Thymus (tissue), 11 donors: ENCODE measurements around the gene CCDC13. TPM values are rescaled to one million over a fixed set of nuclear protein-coding genes. Genes with fewer than 3 reads are reported as not detected.

Experiments
- DNase-seq, 9 donors: peaks; one replicate each; pipeline ENCODE4 v3.0.0-alpha.2; 2013; ENCODE audit warnings: low spot score in 9 of 9, low read depth in 6 of 9, missing footprints in 1 of 9
- H3K27ac ChIP-seq, 2 donors: one replicate each; pipeline ENCODE4 v1.5.1; 2013; ENCODE audit warnings: control low read depth in 1 of 2, low read depth in 1 of 2, low read length in 1 of 2, mild to moderate bottlenecking in 1 of 2, moderate library complexity in 1 of 2
- H3K27me3 ChIP-seq, 2 donors: one replicate each; pipeline ENCODE4 v1.5.1; 2013; ENCODE audit warnings: low read length in 1 of 2; ENCODE audit not compliant: control insufficient read depth in 2 of 2, insufficient read depth in 1 of 2
- H3K36me3 ChIP-seq, 2 donors: one replicate each; pipeline ENCODE4 v1.5.1; 2013; ENCODE audit warnings: low read length in 1 of 2, mild to moderate bottlenecking in 1 of 2, moderate library complexity in 1 of 2; ENCODE audit not compliant: control insufficient read depth in 2 of 2, insufficient read depth in 2 of 2
- H3K4me1 ChIP-seq, 2 donors: one replicate each; pipeline ENCODE4 v1.5.1; 2013; ENCODE audit warnings: low read length in 2 of 2; ENCODE audit not compliant: control insufficient read depth in 2 of 2, insufficient read depth in 2 of 2
- H3K4me3 ChIP-seq, 2 donors: one replicate each; pipeline ENCODE4 v1.5.1; 2013; ENCODE audit warnings: low read length in 2 of 2, control low read depth in 1 of 2, mild to moderate bottlenecking in 1 of 2
- H3K9me3 ChIP-seq, 2 donors: one replicate each; pipeline ENCODE4 v1.5.1; 2013; ENCODE audit warnings: low read length in 1 of 2, mild to moderate bottlenecking in 1 of 2; ENCODE audit not compliant: control insufficient read depth in 2 of 2, insufficient read depth in 1 of 2
- WGBS: extraction: QIAGEN DNeasy Blood & Tissue Kit; methylation state at CpG from one replicate; pipeline ENCODE4 v1.1.7; 2013; 5-methylcytosine and 5-hydroxymethylcytosine counted together
- polyA plus RNA-seq: library from polyadenylated mRNA; stranded (reverse); fragments of 200-250 nt; gene quantifications from one replicate; pipeline ENCODE4 v1.2.3, GENCODE V29; 2013
- total RNA-seq: library from RNA; stranded (reverse); fragments of 120-200 nt; gene quantifications from one replicate; pipeline ENCODE4 v1.2.4, GENCODE V29; 2013
- donor health status: healthy.

CCDC13 gene
- total and polyA plus RNA-seq, 2 donors = 0.59 to 0.94 TPM

DNA sequence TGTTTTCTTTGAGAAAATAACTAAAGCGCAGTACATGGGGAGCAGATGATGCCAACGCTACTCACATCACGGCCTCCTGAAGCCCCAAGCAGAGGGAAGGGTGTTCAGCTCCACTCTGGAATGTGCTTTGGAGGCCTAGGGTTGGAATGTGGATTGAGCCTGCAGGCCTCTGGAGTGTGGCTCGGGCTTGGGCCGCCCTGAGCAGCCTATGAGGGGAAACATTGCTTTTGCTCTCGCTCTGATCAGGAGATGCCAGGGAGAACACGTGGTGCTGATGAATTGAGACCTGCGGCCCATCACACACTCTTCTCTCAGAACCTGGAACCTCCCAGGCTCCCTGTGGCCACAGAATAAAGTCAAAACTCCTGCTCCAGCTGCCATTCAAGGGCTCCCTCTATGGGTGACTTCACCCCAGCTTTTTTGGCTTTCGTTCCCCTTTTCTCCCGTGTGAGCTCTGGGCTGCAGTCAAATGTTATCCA lies 23.3 kb downstream of the CCDC13 start:
- Histone ChIP-seq H3K36me3 (no peaks in the 10 kb centered on the region), H3K4me1 (peaks cover 0 to 5% of the 10 kb centered on the region in 2 donors), H3K9me3 (no peaks in the 10 kb centered on the region), H3K4me3 (no peak overlapping the region), H3K27me3 (no peaks in the 10 kb centered on the region), H3K27ac (no peak overlapping the region)
- DNase-seq = no peak
- WGBS = 71% methylated on average over 10 of the region's 10 CpGs

DNA sequence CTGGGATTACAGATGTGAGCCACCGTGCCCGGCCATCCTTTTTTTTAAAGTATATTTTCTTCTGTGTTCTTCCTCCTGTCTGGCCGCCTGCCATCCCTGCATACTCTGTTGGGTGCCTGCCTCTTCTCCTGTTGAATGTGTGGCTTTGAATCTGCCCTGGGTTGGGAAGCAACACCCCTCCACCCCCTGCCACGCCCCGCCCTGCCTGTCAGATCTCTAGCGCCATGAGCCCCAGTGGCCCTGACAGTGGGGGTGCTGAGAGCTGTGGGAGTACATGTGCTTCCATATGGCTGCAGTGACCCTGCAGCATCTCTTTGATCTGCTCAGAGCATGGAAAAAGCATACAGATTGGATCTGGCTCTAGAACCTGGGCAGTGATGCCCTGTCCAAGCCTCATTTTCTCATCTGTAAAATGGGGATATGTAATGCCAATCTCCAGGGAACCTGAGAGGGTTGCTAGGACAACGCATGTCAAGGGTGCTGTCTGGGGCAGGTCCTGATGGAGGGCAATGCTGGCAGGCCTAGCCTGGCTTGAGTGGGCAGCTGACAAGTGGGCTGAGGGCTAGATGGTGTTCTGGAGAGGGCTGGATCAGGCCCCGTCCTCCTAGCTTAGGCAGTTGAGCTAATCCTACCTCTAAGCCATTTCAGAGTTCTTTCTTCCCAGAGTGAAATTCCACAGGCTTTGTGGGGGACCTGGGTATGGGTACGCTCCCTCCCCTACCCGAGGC lies 23.9 kb downstream of the CCDC13 start:
- H3K27ac ChIP-seq = no peak overlapping the region
- 98% methylated on average over 10 of the region's 10 CpGs for WGBS
- H3K9me3 ChIP-seq = no peaks in the 10 kb centered on the region
- H3K36me3 ChIP-seq = no peaks in the 10 kb centered on the region
- H3K27me3 ChIP-seq = no peaks in the 10 kb centered on the region
- peaks cover 0 to 5% of the 10 kb centered on the region in 2 donors for H3K4me1 ChIP-seq
- DNase-seq = no peak
- H3K4me3 ChIP-seq = no peak overlapping the region

DNA sequence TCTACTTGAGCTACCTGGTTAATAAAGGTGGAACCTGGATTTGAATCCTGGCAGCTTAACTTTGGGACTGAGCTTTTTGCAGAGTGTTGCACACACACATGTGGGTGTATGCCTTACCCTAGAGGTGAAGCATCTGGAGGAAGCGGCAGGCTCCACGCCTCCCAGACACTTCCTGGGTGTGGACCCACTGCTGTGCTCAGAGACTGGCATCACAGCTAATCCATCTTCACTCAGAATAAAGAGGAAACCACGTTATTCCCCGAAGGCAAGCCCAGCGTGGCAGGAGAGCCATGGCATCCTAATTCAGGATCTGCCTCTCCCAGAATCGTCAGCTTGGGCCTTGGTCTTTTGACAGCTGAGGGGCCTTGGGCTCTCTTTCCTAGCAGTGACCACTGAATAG lies 25.5 kb downstream of the CCDC13 start:
- Histone ChIP-seq H3K4me3 (no peak overlapping the region), H3K9me3 (no peaks in the 10 kb centered on the region), H3K27ac (no peak overlapping the region), H3K27me3 (no peaks in the 10 kb centered on the region), H3K4me1 (peaks cover 0 to 5% of the 10 kb centered on the region in 2 donors), H3K36me3 (no peaks in the 10 kb centered on the region)
- peak in 1 of 9 donors; percentile 5 for DNase-seq
- 71% methylated on average over 6 of the region's 6 CpGs for WGBS

DNA sequence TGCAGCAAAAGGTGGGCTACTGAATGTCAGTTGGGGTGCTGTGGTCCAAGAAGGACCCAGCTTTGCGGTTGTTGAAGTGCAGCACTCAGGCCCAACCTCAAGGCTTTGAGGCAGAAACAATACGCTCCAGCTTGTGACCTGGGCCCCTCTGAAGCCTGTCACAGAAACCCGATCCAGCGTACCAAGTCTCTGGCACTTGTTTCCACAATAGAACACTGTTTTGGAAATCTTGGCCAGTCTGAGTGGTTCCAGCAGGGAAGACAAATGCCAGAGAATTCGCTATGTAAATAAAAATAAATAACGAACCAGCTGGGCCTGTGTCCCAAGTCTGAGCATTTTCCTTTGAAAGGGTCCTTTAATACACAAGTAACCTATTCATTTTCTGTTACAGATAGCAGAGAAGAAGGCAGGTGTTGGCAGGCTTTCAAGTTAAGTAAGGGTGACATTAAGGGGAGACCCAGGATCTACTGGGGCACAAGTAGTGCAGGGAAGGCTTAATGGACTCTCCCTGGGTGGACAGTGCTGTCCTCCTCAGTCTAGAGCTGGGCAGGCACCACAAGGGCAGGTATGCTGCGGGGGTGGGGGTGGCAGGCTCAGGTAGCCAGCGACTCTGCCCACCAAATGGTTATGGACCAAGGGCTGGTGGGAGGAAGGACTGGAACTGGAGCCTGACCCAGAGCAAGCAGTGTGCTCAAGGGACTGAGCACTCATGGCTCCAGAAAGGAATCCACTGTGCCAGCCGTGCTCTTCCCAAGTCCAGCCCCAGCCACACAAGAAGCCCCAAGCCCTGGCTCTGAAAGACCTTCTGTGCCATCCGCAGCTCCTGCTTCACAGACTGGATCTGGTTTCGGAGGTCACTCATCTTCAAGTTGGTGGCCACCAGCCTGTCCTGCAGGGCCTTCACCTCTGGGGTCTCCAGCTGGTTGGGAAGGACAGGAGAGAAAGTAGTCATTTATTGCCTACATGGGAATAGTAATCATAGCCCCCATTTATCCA lies 26.3 kb downstream of the CCDC13 start:
- Histone ChIP-seq H3K4me3 (no peak overlapping the region), H3K27me3 (no peaks in the 10 kb centered on the region), H3K27ac (no peak overlapping the region), H3K36me3 (no peaks in the 10 kb centered on the region), H3K9me3 (no peaks in the 10 kb centered on the region), H3K4me1 (peaks cover 0 to 5% of the 10 kb centered on the region in 2 donors)
- WGBS = 95% methylated on average over 11 of the region's 11 CpGs
- DNase-seq = no peak

DNA sequence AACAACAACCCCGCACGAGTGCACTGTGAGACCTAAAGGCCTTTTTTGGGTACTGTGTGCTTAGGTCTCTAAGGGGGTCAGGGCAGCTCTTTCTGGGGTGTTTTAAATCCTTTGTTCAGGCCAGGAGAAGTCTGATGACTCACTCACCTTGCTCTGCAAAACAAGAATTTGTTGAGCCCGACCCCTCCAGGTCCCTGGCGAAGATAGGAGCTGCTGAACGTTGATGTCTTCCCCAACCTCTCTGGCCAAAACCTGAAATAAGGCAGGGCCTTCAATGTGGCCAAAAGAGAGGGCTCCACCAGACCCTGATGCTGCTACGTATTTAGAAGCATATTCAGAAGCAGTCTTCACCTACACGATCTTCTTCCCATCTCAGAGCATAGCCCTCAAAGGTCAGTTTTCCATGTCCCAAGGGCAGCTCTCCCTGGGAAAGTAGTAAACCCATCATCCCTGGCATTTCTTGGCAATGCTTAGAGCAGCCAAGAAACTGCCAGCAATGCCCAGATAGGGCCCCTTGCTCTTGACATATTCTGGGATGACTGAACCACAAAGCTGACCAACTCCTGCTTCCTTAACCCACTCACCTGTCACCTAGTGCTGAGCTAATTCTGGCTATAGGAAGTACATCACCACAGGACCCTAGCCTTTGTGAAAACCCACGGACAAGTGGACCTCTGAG lies 27.1 kb downstream of the CCDC13 start:
- WGBS = 91% methylated on average over 8 of the region's 8 CpGs

DNA sequence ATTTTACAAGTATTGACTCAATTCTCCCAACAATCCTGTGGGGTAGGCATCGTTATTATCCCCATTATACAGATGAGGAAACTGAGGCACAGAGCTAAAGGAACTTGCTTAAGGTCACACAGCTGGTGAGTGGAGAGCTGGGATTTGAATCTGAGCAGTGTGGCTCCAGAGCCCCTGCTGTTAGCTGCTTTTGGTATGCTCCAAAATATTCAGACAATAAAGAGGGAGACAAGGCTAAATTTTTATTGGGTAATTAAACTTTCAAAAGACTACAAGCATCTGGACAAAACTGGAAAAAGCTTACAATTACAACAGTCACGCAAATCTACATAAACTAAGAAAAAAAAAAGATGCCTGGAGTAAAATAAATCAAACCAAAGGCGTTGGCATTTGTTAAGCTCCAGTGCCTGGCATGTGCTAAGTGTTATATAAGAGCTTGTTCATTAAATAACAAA lies 27.7 kb downstream of the CCDC13 start:
- Histone ChIP-seq H3K4me3 (no peak overlapping the region), H3K9me3 (no peaks in the 10 kb centered on the region), H3K4me1 (peaks cover 0 to 5% of the 10 kb centered on the region in 2 donors), H3K27me3 (no peaks in the 10 kb centered on the region), H3K27ac (no peak overlapping the region), H3K36me3 (no peaks in the 10 kb centered on the region)
- WGBS = 95% methylated on average over 3 of the region's 3 CpGs
- no peak for DNase-seq

More for the DNA sequence above, 27.1 kb downstream of the CCDC13 start:
- no peak overlapping the region for H3K27ac ChIP-seq
- no peaks in the 10 kb centered on the region for H3K36me3 ChIP-seq
- H3K9me3 ChIP-seq = no peaks in the 10 kb centered on the region
- H3K4me1 ChIP-seq = peaks cover 0 to 5% of the 10 kb centered on the region in 2 donors
- H3K27me3 ChIP-seq = no peaks in the 10 kb centered on the region
- no peak for DNase-seq
- no peak overlapping the region for H3K4me3 ChIP-seq

DNA sequence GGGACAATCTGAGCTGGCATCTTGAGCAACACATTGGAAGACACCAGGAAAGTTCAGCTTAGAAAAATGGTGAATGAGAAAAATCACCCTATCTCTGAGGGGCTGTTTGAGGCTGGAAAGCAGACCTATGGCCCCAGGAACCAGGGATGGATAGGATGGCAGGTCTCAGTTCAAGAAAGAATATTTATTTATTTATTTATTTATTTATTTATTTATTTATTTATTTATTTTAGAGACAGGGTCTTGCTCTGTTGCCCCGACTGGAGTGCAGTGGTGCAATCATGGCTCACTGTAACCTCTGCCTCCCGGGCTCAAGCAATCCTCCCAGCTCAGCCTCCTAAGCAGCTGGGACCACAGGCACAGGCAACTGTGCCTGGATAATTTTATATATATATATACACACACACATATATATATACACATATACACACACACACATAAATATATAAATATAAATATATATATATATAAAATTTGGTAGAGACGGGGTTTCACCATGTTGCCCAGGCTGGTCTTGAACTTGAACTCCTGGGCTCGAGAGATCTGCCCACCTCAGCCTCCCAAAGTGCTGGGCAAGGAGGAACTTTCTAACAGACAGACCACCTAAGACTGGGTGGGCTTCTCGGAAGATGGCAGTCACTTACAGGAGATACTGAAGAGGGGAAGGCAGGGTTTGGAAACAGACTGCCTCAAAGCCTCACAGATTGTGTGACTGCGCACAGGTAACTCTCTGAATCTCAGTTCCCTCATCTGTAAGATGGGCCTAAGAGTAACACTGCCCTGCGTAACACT lies 29.7 kb downstream of the CCDC13 start:
- Histone ChIP-seq H3K27me3 (no peaks in the 10 kb centered on the region), H3K4me3 (no peak overlapping the region), H3K9me3 (no peaks in the 10 kb centered on the region), H3K27ac (no peak overlapping the region), H3K4me1 (peaks cover 0 to 5% of the 10 kb centered on the region in 2 donors), H3K36me3 (no peaks in the 10 kb centered on the region)
- WGBS = 98% methylated on average over 7 of the region's 7 CpGs
- no peak for DNase-seq

DNA sequence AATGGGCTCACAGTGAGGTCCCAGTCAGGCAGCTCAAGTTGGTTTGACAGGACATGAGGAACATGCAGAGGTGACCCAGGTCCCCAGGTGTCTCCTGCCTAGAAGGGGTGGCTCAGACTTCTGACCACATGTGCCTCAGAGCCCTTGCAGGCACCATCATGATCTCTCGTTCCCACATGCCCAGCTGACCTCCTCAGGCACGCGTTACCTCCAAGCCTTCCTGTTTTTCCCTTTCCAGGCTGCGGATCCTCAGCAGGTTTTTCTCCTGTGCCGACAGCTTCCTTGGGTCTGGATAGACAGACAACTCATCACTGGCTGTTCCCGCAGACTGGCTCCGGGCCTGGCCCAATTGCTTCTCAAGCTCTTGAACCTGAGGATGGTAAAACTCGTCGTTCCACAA lies 30.4 kb downstream of the CCDC13 start:
- 95% methylated on average over 9 of the region's 9 CpGs for WGBS
- no peak for DNase-seq

More for the DNA sequence above, 30.4 kb downstream of the CCDC13 start:
- Histone ChIP-seq H3K9me3 (no peaks in the 10 kb centered on the region), H3K27me3 (no peaks in the 10 kb centered on the region), H3K4me1 (peaks cover 0 to 5% of the 10 kb centered on the region in 2 donors), H3K4me3 (no peak overlapping the region), H3K27ac (no peak overlapping the region), H3K36me3 (no peaks in the 10 kb centered on the region)
